ENCODE measurements around the gene RNF168. TPM values are rescaled to one million over a fixed set of nuclear protein-coding genes. Genes with fewer than 3 reads are reported as not detected.

The RNF168 gene
- total RNA-seq, 1 donor from 2014 or later = 32.0 TPM

GRCh38 chr3:196499807-196500524 lies 3.6 kb downstream of the RNF168 start:
- Mint-ChIP-seq H3K9me3 (ENCODE audit: unreplicated experiment) (no peaks in the 10 kb centered on the region), H3K4me3 (ENCODE audit: unreplicated experiment) (peak overlapping the region; percentile 100), H3K27ac (ENCODE audit: unreplicated experiment) (peak overlapping the region; percentile 91), H3K4me1 (ENCODE audit: unreplicated experiment) (peaks cover 15% of the 10 kb centered on the region), H3K36me3 (ENCODE audit: low read depth, unreplicated experiment) (peaks cover 5% of the 10 kb centered on the region), H3K27me3 (ENCODE audit: unreplicated experiment) (peaks cover 4% of the 10 kb centered on the region)
- DNase-seq (ENCODE audit: low spot score) = no peak
- TF ChIP-seq CTCF (IDR thresholded peaks at IDR 0.05; ENCODE audit: unreplicated experiment) = no peak

- Mint-ChIP-seq H3K4me3 (ENCODE audit: unreplicated experiment) (peak overlapping the region; percentile 67), H3K27me3 (ENCODE audit: unreplicated experiment) (peaks cover 4% of the 10 kb centered on the region), H3K36me3 (ENCODE audit: low read depth, unreplicated experiment) (peaks cover 5% of the 10 kb centered on the region), H3K9me3 (ENCODE audit: unreplicated experiment) (no peaks in the 10 kb centered on the region), H3K4me1 (ENCODE audit: unreplicated experiment) (peaks cover 15% of the 10 kb centered on the region), H3K27ac (ENCODE audit: unreplicated experiment) (peak overlapping the region; percentile 82)
- no peak for DNase-seq (ENCODE audit: low spot score)
- no peak for TF ChIP-seq CTCF (IDR thresholded peaks at IDR 0.05; ENCODE audit: unreplicated experiment)
These were observed 4.5 kb downstream of the RNF168 start for GRCh38 chr3:196499061-196499460.

GRCh38 chr3:196498297-196498696 lies 5.3 kb downstream of the RNF168 start:
- no peaks in the 10 kb centered on the region for H3K9me3 Mint-ChIP-seq (ENCODE audit: unreplicated experiment)
- H3K4me3 Mint-ChIP-seq (ENCODE audit: unreplicated experiment) = no peak overlapping the region
- H3K27me3 Mint-ChIP-seq (ENCODE audit: unreplicated experiment) = peaks cover 4% of the 10 kb centered on the region
- peaks cover 15% of the 10 kb centered on the region for H3K4me1 Mint-ChIP-seq (ENCODE audit: unreplicated experiment)
- peaks cover 5% of the 10 kb centered on the region for H3K36me3 Mint-ChIP-seq (ENCODE audit: low read depth, unreplicated experiment)
- TF ChIP-seq CTCF (IDR thresholded peaks at IDR 0.05; ENCODE audit: unreplicated experiment) = no peak
- no peak for DNase-seq (ENCODE audit: low spot score)
- H3K27ac Mint-ChIP-seq (ENCODE audit: unreplicated experiment) = no peak overlapping the region

GRCh38 chr3:196496183-196496582 lies 7.4 kb downstream of the RNF168 start:
- H3K27ac Mint-ChIP-seq (ENCODE audit: unreplicated experiment) = no peak overlapping the region
- H3K36me3 Mint-ChIP-seq (ENCODE audit: low read depth, unreplicated experiment) = peaks cover 5% of the 10 kb centered on the region
- no peaks in the 10 kb centered on the region for H3K9me3 Mint-ChIP-seq (ENCODE audit: unreplicated experiment)
- H3K27me3 Mint-ChIP-seq (ENCODE audit: unreplicated experiment) = no peaks in the 10 kb centered on the region
- peaks cover 8% of the 10 kb centered on the region for H3K4me1 Mint-ChIP-seq (ENCODE audit: unreplicated experiment)
- no peak for TF ChIP-seq CTCF (IDR thresholded peaks at IDR 0.05; ENCODE audit: unreplicated experiment)
- DNase-seq (ENCODE audit: low spot score) = no peak
- no peak overlapping the region for H3K4me3 Mint-ChIP-seq (ENCODE audit: unreplicated experiment)

- no peak for DNase-seq (ENCODE audit: low spot score)
- no peaks in the 10 kb centered on the region for H3K36me3 Mint-ChIP-seq (ENCODE audit: low read depth, unreplicated experiment)
- no peak overlapping the region for H3K4me3 Mint-ChIP-seq (ENCODE audit: unreplicated experiment)
- no peaks in the 10 kb centered on the region for H3K9me3 Mint-ChIP-seq (ENCODE audit: unreplicated experiment)
- no peak overlapping the region for H3K27ac Mint-ChIP-seq (ENCODE audit: unreplicated experiment)
- H3K4me1 Mint-ChIP-seq (ENCODE audit: unreplicated experiment) = no peaks in the 10 kb centered on the region
- TF ChIP-seq CTCF (IDR thresholded peaks at IDR 0.05; ENCODE audit: unreplicated experiment) = no peak
- H3K27me3 Mint-ChIP-seq (ENCODE audit: unreplicated experiment) = no peaks in the 10 kb centered on the region
These were observed 10.3 kb downstream of the RNF168 start for GRCh38 chr3:196493292-196493691.

Measured in endothelial cell (in vitro differentiated cells).